Umbilical cord (tissue), 2 donors: Measurements from ENCODE around the gene CHRNA4. TPM values are rescaled to one million over a fixed set of nuclear protein-coding genes. Genes with fewer than 3 reads are reported as not detected.
"Not testable (repeated sequence)": the region's sequence is repeated elsewhere in the genome, so short reads cannot be mapped to it uniquely, and the experiment has no call there.

Source experiments
- DNase-seq: peaks from one replicate; pipeline ENCODE4 v3.0.0-alpha.2; 2015; ENCODE audit warnings: low spot score
- total RNA-seq: library from RNA; depleted of rRNA; stranded (reverse); fragments of >200 nt; gene quantifications from one replicate; pipeline ENCODE4 v1.2.3, GENCODE V29; 2014; ENCODE audit warnings: low replicate concordance; ENCODE audit not compliant: insufficient read depth

Gene CHRNA4
- total RNA-seq, 1 donor from 2014 or later: 2.2 TPM

- no peak for DNase-seq
Observed at GRCh38 chr20:63310265-63310991, 50.7 kb downstream of the CHRNA4 start.

GRCh38 chr20:63309261-63310071, 51.7 kb downstream of the CHRNA4 start:
- no peak for DNase-seq

GRCh38 chr20:63308218-63308911, 52.8 kb downstream of the CHRNA4 start:
- no peak for DNase-seq

DNA sequence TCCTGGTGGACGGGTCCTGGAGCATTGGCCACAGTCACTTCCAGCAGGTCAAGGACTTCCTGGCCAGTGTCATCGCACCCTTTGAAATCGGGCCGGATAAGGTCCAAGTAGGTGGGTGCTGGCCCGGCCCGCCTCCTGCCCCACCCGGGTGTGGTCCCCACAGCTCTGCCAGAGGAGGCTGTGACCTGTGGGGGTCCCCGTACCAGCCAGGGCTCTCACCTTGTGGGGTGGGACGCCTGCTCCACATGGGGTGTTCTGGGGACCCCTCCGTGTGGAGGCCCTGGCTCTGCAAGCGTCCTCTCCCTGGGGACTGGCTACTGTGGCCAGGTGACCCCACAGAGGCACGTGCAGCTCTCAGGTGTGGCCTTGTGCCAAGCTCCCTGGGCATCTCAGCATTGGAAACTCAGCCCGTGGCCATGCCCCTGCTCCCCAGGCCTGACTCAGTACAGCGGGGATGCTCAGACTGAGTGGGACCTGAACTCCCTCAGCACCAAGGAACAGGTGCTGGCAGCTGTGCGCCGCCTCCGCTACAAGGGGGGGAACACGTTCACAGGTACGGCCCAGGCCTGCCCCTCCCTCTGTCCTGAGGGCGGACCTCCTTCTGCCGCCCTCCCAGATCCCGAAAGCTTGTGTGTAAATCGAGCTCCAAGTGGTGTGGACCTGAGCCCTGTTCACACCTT, 53.5 kb downstream of the CHRNA4 start:
- DNase-seq: no peak

DNA sequence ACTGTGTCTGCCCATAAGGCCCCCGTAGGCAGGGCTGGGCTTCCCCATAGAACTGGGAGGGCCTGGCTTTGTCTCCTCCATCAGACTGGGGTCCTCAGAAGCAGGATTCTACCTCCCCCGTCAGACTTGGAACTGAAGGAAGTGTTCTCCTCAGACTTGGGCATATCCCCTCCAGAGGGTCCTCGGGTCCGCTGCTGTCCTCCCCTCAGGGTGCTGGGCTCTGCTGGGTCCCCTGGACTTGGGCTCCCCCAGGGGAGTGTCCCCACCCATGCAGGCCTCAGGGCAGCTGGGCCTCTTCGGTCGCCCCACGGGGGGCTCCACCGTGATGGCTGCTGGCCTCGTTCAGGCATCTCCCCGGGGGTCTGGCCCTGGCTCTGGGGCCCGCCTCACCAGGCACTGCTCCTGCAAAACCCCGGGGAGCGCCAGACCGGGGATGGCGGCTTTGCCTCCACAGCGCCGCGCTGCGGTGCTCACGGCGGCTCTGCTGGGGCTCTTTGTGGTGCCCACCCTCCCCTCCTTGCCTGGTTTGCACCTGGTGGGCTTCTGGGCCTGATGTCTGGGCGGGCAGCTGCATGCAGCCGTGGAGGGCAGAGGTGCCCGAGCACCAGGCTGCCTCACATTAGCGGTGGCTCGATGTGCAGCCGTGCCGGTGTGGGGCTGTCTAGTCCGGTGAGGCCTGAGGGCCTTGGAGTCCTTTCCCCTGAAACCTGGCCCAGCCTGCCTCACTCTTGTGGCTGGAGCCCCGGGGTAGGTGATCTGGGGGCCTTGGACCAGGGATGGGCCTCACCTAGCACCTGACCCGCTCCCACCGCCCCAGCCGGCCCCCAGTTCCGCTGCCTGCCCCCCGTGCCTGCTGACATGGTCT, 54.2 kb downstream of the CHRNA4 start:
- no peak for DNase-seq

DNA sequence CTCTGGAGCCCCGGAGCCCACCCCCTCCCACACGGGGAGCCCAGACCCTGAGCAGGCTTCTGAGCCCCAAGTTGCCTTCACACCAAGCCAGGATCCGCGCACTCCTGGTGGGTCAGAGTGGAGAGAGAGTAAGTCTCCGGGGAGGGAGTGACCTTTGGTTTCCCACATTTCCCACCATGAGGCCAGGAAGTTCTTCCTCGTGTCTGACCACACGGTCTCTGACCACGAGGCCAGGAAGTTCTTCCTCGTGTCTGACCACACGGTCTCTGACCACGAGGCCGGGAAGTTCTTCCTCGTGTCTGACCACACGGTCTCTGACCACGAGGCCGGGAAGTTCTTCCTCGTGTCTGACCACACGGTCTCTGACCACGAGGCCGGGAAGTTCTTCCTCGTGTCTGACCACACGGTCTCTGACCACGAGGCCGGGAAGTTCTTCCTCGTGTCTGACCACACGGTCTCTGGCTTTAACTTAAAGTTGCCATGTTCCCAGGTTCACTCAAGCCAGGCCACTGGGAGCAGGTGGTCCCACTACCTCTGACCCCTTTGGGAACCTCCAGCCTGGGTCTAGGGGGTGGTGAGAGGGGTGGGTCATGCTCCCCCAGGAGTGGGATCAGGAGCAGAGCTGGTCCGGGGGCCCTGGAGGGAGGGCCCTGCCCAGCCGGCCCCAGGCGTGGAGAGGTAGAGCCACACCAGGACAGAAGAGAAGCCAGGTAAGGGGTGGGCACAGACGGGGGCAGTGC, 55.0 kb downstream of the CHRNA4 start:
- not testable (repeated sequence) for DNase-seq

DNA sequence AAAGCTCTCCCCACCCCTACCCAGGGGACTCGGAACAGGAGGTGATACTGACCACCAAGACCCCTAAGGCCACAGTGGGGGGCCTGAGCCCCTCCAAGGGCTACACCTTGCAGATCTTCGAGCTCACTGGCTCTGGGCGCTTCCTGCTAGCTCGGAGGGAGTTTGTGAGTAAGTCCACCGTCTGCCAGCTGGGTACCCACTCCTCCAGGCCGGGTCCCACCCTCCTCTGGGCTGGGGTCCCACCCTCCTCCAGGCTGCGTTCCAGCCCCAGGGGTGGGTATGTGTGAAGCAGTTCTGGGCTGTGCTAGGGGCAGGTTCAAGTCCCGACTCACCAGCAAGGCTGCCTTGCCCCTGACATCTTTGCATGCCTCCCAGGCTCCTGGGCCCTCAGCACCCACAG, 55.8 kb downstream of the CHRNA4 start:
- no peak for DNase-seq

- no peak for DNase-seq
Observed at GRCh38 chr20:63303095-63303666, 58.0 kb downstream of the CHRNA4 start.

- no peak for DNase-seq
Observed at GRCh38 chr20:63301671-63302070, 59.5 kb downstream of the CHRNA4 start.

DNA sequence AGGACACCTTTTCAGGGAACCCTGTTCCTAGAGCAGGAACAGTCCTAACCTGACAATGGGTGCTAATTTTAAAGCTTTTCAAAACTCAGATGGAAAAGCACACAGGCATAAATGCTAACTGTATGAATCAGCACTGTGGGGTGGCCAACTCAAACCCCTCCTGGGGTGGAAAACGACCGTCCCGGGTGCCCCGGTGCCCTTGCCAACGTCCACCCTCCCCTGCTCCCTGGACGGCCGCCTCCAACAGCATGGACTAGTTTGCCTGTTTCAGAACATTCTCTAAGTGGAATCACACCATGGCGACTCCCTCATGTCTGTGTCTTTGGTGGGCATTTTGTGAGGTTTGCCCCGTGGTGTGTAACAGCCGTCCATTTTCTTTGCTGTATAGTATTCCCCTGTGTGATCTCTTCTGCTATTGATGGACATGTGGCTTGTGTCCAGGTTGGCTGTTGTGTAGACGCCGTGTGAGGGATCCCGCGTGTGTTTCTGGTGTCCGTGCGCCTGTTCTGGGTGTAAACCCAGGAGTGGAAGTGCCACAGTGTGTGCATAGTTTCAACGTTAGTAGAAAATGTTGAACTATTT, 62.3 kb downstream of the CHRNA4 start:
- no peak for DNase-seq

DNA sequence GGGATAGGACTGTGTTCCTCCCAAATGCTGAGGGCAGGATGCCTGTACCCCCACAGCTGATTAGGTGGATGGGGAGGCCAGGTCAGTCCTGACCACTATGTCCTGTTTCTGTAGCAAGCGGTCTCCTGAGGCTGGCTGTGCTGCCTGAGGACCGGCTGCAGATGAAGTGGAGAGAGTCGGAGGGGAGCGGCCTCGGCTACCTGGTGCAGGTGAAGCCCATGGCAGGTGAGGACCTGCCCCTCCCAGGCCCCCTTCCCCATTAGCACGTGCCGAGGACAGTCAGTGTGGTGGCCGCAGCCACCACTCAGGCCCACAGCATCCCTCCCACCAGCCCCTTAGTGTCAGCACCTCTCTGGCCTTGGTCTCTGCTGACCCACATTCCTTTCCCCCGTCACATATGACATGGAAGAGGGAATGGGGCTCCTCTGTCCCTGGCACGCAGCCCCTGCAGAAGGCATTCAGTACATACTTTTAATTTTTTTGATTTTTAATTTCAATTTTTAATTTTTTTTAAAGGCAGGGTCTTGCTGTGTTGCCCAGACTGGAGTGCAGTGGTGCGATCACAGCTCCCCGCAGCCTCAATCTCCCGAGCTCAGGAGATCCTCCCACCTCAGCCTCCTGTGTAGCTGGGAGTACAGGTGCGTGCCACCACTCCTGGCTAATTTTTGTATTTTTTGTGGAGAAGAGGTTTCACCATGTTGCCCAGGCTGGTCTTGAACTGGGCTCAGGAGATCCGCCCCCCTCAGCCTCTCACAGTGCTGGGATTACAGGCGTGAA, 63.2 kb downstream of the CHRNA4 start:
- DNase-seq: no peak

DNA sequence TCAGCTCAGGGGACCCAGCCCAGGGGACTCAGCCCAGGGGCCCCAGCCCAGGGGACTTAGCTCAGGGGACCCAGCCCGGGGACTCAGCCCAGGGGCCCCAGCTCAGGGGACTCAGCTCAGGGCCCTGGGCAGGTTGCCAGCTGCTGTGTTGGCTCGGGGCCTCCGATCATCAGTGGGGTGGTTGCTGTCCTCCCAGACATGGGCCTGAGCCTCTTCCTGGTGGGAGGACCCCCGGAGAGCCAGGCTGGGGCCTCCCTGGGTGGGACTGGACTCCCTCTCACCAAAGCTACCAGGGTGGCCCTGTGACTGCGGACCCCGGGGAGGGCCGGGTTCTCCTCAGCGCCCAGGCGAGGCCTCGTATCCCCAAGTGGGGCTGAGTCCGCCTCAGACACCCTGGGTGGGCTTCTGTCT, 63.8 kb downstream of the CHRNA4 start:
- no peak for DNase-seq

- no peak for DNase-seq
Observed at GRCh38 chr20:63296531-63297299, 64.4 kb downstream of the CHRNA4 start.

GRCh38 chr20:63295846-63296245, 65.3 kb downstream of the CHRNA4 start:
- DNase-seq: no peak

GRCh38 chr20:63295422-63295821, 65.7 kb downstream of the CHRNA4 start:
- DNase-seq: no peak

DNA sequence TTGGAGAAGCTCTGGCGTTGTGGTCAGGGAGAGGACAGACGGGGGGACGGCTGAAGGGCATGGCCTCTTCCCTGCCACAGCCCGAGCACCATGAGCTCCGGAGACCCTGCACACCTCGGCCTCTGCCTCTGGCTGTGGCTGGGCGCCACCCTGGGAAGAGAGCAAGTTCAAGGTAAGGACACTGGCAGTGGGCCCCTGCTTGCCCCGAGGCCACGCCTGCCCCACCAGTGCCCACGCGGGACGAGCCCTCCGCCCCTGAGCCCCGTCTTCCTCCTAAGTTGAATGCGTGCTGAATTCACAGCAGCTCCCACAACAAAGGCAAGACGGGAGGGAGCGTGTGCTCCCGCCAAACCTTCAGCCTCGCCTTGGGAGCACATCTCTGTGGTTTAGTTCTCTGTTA, 66.1 kb downstream of the CHRNA4 start:
- DNase-seq: no peak

DNA sequence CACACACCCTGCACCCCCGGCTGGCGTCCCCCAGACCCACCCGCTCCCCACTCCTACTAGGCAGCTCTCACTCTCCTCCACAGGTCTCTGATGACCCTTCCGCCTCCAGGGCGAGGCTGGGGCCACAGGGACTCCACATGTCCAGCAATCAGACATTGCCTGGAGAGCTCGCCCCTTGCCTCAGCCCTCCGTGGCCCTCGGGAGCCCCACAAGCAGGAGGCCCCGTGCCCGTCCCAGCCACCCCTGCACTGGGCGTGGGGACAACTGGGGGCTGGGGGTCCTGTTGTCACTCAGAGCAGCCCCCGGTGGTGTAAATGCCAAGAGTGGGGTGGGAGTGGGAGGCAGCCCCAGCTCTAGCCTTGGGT, 66.6 kb downstream of the CHRNA4 start:
- no peak for DNase-seq
